Vagina (tissue), 2 donors: ENCODE results near the gene MTCP1.

Experiments
- POLR2A ChIP-seq, 2 donors: fragments of 450-650 bp; IDR thresholded peaks; one replicate each; pipeline ENCODE4 v1.6.1; 2017; ENCODE audit warnings: antibody characterized with exemption in 2 of 2, mild to moderate bottlenecking in 2 of 2, moderate library complexity in 2 of 2
- POLR2AphosphoS5 ChIP-seq, 2 donors: sonication (generic); formaldehyde crosslinking; IDR thresholded peaks; one replicate each; pipeline ENCODE4 v1.9.0; 2017; ENCODE audit warnings: antibody characterized with exemption in 2 of 2, mild to moderate bottlenecking in 2 of 2, low read depth in 1 of 2; ENCODE audit not compliant: insufficient read depth in 1 of 2
- TF ChIP-seq, protein P1 (sequence below), 3 experiments: fragments of 450-650 bp in 2 of 3; fragments of 200-600 bp in 1 of 3; sonication (generic) in 1 of 3; IDR thresholded peaks; one replicate each; pipeline ENCODE4 v1.5.1; 2017 to 2019; ENCODE audit warnings: antibody characterized with exemption in 3 of 3, mild to moderate bottlenecking in 2 of 3, moderate library complexity in 2 of 3

DNA sequence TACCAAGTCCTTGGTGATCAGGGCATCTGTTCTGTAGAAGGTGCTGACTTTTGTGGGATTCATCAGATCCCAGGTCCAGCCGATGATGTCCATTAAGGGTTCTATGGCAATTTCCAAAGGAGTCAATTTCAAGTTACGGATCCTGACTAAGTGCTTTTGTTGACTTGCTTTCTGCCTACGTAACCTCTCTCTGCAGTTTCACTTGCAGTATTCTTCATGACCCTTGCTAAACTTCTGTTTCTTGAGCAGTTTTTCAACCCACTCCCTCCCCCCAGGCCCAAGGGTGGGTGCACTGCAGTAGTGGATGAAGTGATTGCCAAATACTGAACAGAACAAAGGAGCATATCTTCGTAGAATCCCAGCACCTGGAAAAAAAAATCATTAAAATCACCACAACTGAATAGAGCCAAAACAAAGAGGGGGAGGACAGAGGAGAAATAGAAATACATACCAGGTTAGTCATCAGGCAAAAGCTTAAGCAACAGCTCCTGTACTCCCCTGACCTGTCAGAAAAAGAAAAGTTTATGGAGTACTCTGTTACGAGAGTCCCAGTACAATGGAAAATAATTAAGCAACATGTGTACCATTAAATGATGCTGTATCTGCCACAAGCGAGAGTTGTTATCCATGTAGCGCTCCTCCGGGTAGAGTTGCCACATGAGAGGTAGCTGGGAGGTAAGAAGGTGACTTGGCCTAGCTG is 5.8 kb downstream of the MTCP1 start:
- TF ChIP-seq, protein P1, sequence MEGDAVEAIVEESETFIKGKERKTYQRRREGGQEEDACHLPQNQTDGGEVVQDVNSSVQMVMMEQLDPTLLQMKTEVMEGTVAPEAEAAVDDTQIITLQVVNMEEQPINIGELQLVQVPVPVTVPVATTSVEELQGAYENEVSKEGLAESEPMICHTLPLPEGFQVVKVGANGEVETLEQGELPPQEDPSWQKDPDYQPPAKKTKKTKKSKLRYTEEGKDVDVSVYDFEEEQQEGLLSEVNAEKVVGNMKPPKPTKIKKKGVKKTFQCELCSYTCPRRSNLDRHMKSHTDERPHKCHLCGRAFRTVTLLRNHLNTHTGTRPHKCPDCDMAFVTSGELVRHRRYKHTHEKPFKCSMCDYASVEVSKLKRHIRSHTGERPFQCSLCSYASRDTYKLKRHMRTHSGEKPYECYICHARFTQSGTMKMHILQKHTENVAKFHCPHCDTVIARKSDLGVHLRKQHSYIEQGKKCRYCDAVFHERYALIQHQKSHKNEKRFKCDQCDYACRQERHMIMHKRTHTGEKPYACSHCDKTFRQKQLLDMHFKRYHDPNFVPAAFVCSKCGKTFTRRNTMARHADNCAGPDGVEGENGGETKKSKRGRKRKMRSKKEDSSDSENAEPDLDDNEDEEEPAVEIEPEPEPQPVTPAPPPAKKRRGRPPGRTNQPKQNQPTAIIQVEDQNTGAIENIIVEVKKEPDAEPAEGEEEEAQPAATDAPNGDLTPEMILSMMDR (IDR thresholded peaks at IDR 0.05), result no peak
- TF ChIP-seq POLR2A (IDR thresholded peaks at IDR 0.05) (no peak), POLR2AphosphoS5 (IDR thresholded peaks at IDR 0.05; ENCODE audit: insufficient read depth in 1 of 2, low read depth in 1 of 2) (no peak)
